DND-41 (cell line): ENCODE data around the gene SLC22A6.

Source experiments
- ATAC-seq: fragments of 200-7000 bp; cut with Tn5 transposase; 3 replicates; pipeline ENCODE4 v1.9.1; 2021; ENCODE audit warnings: low read depth; ENCODE audit not compliant: insufficient read depth
- DNase-seq: peaks from one replicate; pipeline ENCODE4 v3.0.0-alpha.2; 2020
- H2AFZ ChIP-seq: 2 replicates; pipeline ENCODE4 v1.6.0; 2012; ENCODE audit warnings: low read depth, low read length
- H3K27ac ChIP-seq: 2 replicates; pipeline ENCODE4 v1.5.1; 2012; ENCODE audit warnings: low read length, inconsistent platforms
- H3K27me3 ChIP-seq: fragments of 200-600 bp; sonication (generic); 2 replicates; pipeline ENCODE4 v1.6.0; 2012; ENCODE audit warnings: low read length, mild to moderate bottlenecking, inconsistent platforms; ENCODE audit not compliant: insufficient read depth, poor library complexity
- H3K36me3 ChIP-seq: 2 replicates; pipeline ENCODE4 v1.5.1; 2012; ENCODE audit warnings: low read length, inconsistent platforms; ENCODE audit not compliant: insufficient read depth
- H3K4me1 ChIP-seq: 2 replicates; pipeline ENCODE4 v1.5.1; 2012; ENCODE audit warnings: mild to moderate bottlenecking, low read length; ENCODE audit not compliant: insufficient read depth
- H3K4me2 ChIP-seq: 2 replicates; pipeline ENCODE4 v1.6.0; 2012; ENCODE audit warnings: mild to moderate bottlenecking, moderate library complexity, low read length, inconsistent platforms; ENCODE audit not compliant: insufficient read depth
- H3K4me3 ChIP-seq, 2 experiments: fragments of 200-600 bp in 1 of 2; shearing (Covaris generic) in 1 of 2; 2 replicates each; pipeline ENCODE4 v1.5.1; 2012 to 2016; ENCODE audit warnings: inconsistent platforms in 2 of 2, low read length in 2 of 2, mild to moderate bottlenecking in 2 of 2, low read depth in 1 of 2, moderate library complexity in 1 of 2
- H3K79me2 ChIP-seq: 2 replicates; pipeline ENCODE4 v1.6.0; 2012; ENCODE audit warnings: low read length, inconsistent platforms; ENCODE audit not compliant: insufficient read depth
- H3K9ac ChIP-seq: 2 replicates; pipeline ENCODE4 v1.6.0; 2012; ENCODE audit warnings: low read depth, mild to moderate bottlenecking, inconsistent platforms, low read length, moderate library complexity
- H3K9me3 ChIP-seq: 2 replicates; pipeline ENCODE4 v1.5.1; 2012; ENCODE audit warnings: low read length, moderate library complexity, mild to moderate bottlenecking, inconsistent platforms; ENCODE audit not compliant: insufficient read depth, severe bottlenecking
- H4K20me1 ChIP-seq: 2 replicates; pipeline ENCODE4 v1.6.0; 2012; ENCODE audit warnings: low read length; ENCODE audit not compliant: insufficient read depth
- CTCF ChIP-seq: IDR thresholded peaks from 2 replicates; pipeline ENCODE4 v1.5.1; 2012; ENCODE audit warnings: borderline replicate concordance, low read length, moderate library complexity, mild to moderate bottlenecking; ENCODE audit not compliant: poor library complexity, severe bottlenecking; ENCODE audit errors: extremely low read depth
- EZH2 ChIP-seq: IDR thresholded peaks from 3 replicates; pipeline ENCODE4 v1.6.1; 2012; ENCODE audit warnings: borderline replicate concordance, low read depth, mild to moderate bottlenecking, moderate library complexity, low read length, inconsistent platforms; ENCODE audit not compliant: severe bottlenecking

SLC22A6 gene

GRCh38 chr11:62933750-62934495 lies 50.8 kb downstream of the SLC22A6 start:
- no peaks in the 10 kb centered on the region for H3K79me2 ChIP-seq
- H3K4me2 ChIP-seq = no peak overlapping the region
- no peaks in the 10 kb centered on the region for H3K4me1 ChIP-seq
- DNase-seq = no peak
- no peak overlapping the region for H3K27ac ChIP-seq
- no peaks in the 10 kb centered on the region for H3K27me3 ChIP-seq
- H4K20me1 ChIP-seq = no peaks in the 10 kb centered on the region; the same call in 1 of the 2 replicates
- H3K9me3 ChIP-seq = no peaks in the 10 kb centered on the region
- no peak for ATAC-seq
- no peaks in the 10 kb centered on the region for H3K36me3 ChIP-seq
- no peak overlapping the region for H3K9ac ChIP-seq
- H2AFZ ChIP-seq = no peak overlapping the region
- H3K4me3 ChIP-seq = no peak overlapping the region
- TF ChIP-seq EZH2 (no peak), CTCF (no peak)

GRCh38 chr11:62933285-62933684 lies 51.5 kb downstream of the SLC22A6 start:
- Histone ChIP-seq H3K4me1 (no peaks in the 10 kb centered on the region), H3K36me3 (no peaks in the 10 kb centered on the region), H2AFZ (no peak overlapping the region), H3K4me2 (no peak overlapping the region), H3K9me3 (no peaks in the 10 kb centered on the region), H3K27me3 (no peaks in the 10 kb centered on the region), H3K79me2 (no peaks in the 10 kb centered on the region), H3K27ac (no peak overlapping the region), H3K4me3 (no peak overlapping the region), H4K20me1 (no peaks in the 10 kb centered on the region; the same call in 1 of the 2 replicates), H3K9ac (no peak overlapping the region)
- ATAC-seq (no peak), DNase-seq (no peak)
- TF ChIP-seq EZH2 = no peak
- TF ChIP-seq CTCF = no peak

GRCh38 chr11:62931499-62932278 lies 53.1 kb downstream of the SLC22A6 start:
- Histone ChIP-seq H3K4me3 (no peak overlapping the region), H3K9me3 (no peaks in the 10 kb centered on the region), H3K4me1 (no peaks in the 10 kb centered on the region), H3K9ac (no peak overlapping the region), H3K36me3 (no peaks in the 10 kb centered on the region), H3K27me3 (no peaks in the 10 kb centered on the region), H3K79me2 (no peaks in the 10 kb centered on the region), H3K4me2 (no peak overlapping the region), H3K27ac (no peak overlapping the region), H4K20me1 (no peaks in the 10 kb centered on the region; the same call in 1 of the 2 replicates), H2AFZ (no peak overlapping the region)
- ATAC-seq = no peak
- TF ChIP-seq EZH2 = no peak
- TF ChIP-seq CTCF = no peak
- no peak for DNase-seq
